ENCODE results near the gene PRSS27. TPM values are rescaled to one million over a fixed set of nuclear protein-coding genes. Genes with fewer than 3 reads are reported as not detected.
A peak's percentile ranks its signal among the peaks of the same experiment; 100 is the strongest.
"Not testable (repeated sequence)": the region's sequence is repeated elsewhere in the genome, so short reads cannot be mapped to it uniquely, and the experiment has no call there.

Gene PRSS27
- total RNA-seq, 2 experiments from 2014 or later, result 1.2 to 1.4 TPM

GRCh38 chr16:2691491-2692248, 28.4 kb downstream of the PRSS27 start:
- no peak for DNase-seq
- peaks cover 2% of the 10 kb centered on the region for H3K36me3 Mint-ChIP-seq (ENCODE audit: low read depth)
- CTCF ChIA-PET, result no interaction called here
- H3K9me3 Mint-ChIP-seq, result no peaks in the 10 kb centered on the region
- H3K27ac Mint-ChIP-seq, result no peak overlapping the region
- H3K4me1 Mint-ChIP-seq (ENCODE audit: low read depth), result peaks cover 17% of the 10 kb centered on the region
- POLR2A ChIA-PET, result interaction anchor here (1.0 to 1.1 kb wide), 2 partner anchors 9 to 75 kb away, joined by 3 to 4 read pairs; partner anchors contain the start of gene KCTD5
- intact Hi-C loops (cut with micrococcal nuclease), result no loop called here
- no peak for TF ChIP-seq CTCF (IDR thresholded peaks at IDR 0.05)
- no peak for ATAC-seq
- H3K27me3 Mint-ChIP-seq, result no peaks in the 10 kb centered on the region
- H3K4me3 Mint-ChIP-seq, result no peak overlapping the region

GRCh38 chr16:2690852-2691251, 29.2 kb downstream of the PRSS27 start:
- ATAC-seq, result no peak
- no peaks in the 10 kb centered on the region for H3K9me3 Mint-ChIP-seq
- ChIA-PET POLR2A (interaction anchor here (1.1 kb wide), 1 partner anchor 76 kb away, joined by 4 read pairs; no protein-coding TSS in a partner anchor), CTCF (no interaction called here)
- peaks cover 2% of the 10 kb centered on the region for H3K36me3 Mint-ChIP-seq (ENCODE audit: low read depth)
- DNase-seq, result no peak
- H3K27ac Mint-ChIP-seq, result no peak overlapping the region
- intact Hi-C loops (cut with micrococcal nuclease), result no loop called here
- TF ChIP-seq CTCF (IDR thresholded peaks at IDR 0.05), result no peak
- H3K4me3 Mint-ChIP-seq, result no peak overlapping the region
- H3K4me1 Mint-ChIP-seq (ENCODE audit: low read depth), result peaks cover 18% of the 10 kb centered on the region
- H3K27me3 Mint-ChIP-seq, result no peaks in the 10 kb centered on the region

GRCh38 chr16:2689968-2690801, 29.8 kb downstream of the PRSS27 start:
- no peaks in the 10 kb centered on the region for H3K27me3 Mint-ChIP-seq
- ChIA-PET POLR2A (no interaction called here), CTCF (no interaction called here)
- ATAC-seq (no peak), DNase-seq (no peak)
- H3K27ac Mint-ChIP-seq, result no peak overlapping the region
- intact Hi-C loops (cut with micrococcal nuclease), result no loop called here
- no peak for TF ChIP-seq CTCF (IDR thresholded peaks at IDR 0.05)
- no peak overlapping the region for H3K4me3 Mint-ChIP-seq
- H3K4me1 Mint-ChIP-seq (ENCODE audit: low read depth), result peaks cover 20% of the 10 kb centered on the region
- H3K9me3 Mint-ChIP-seq, result no peaks in the 10 kb centered on the region
- peaks cover 2% of the 10 kb centered on the region for H3K36me3 Mint-ChIP-seq (ENCODE audit: low read depth)

- intact Hi-C loops (cut with micrococcal nuclease); H3K9me3 Mint-ChIP-seq; ATAC-seq; H3K27ac Mint-ChIP-seq; H3K4me3 Mint-ChIP-seq; DNase-seq; H3K27me3 Mint-ChIP-seq; POLR2A ChIA-PET; CTCF ChIA-PET; H3K36me3 Mint-ChIP-seq (ENCODE audit: low read depth): not testable (repeated sequence)
- H3K4me1 Mint-ChIP-seq (ENCODE audit: low read depth), result peaks cover 24% of the 10 kb centered on the region
Observed at GRCh38 chr16:2689422-2689821, 30.6 kb downstream of the PRSS27 start.

GRCh38 chr16:2687531-2688308, 32.3 kb downstream of the PRSS27 start:
- ATAC-seq (no peak), DNase-seq (no peak)
- peaks cover 29% of the 10 kb centered on the region for H3K4me1 Mint-ChIP-seq (ENCODE audit: low read depth)
- no peaks in the 10 kb centered on the region for H3K27me3 Mint-ChIP-seq
- POLR2A ChIA-PET, result interaction anchor here (0.9 kb wide), 1 partner anchor 10 kb away, joined by 3 read pairs; no protein-coding TSS in a partner anchor
- peak overlapping the region; percentile 81 for H3K27ac Mint-ChIP-seq
- H3K36me3 Mint-ChIP-seq (ENCODE audit: low read depth), result peaks cover 5% of the 10 kb centered on the region
- no peaks in the 10 kb centered on the region for H3K9me3 Mint-ChIP-seq
- no peak for TF ChIP-seq CTCF (IDR thresholded peaks at IDR 0.05)
- H3K4me3 Mint-ChIP-seq, result peak overlapping the region; percentile 58
- intact Hi-C loops (cut with micrococcal nuclease), result no loop called here
- CTCF ChIA-PET, result no interaction called here
